ENCODE results near the gene MTTP. TPM values are rescaled to one million over a fixed set of nuclear protein-coding genes. Genes with fewer than 3 reads are reported as not detected.

MTTP gene
- total RNA-seq, 2 donors from 2014 or later = not detected

DNA sequence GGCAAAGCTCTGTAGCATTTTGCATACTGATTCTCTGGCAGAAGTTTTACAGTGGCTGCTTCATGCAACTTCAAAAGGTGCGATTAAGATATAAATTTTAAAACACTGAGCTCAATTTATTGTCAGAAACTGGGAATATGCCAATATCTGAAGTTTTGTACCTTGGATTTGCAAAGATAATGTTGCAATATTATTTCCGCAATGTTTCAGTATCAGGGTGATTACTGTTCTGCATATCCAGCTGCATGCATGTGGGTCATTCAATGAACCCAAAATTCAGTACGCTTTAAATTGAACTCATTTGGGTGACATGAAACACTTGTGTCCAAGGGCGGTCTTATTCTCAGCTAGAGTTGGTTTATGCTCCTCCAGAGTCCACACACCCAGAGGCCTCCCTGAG, 37.0 kb upstream of the MTTP start:
- TF ChIP-seq, protein P1, sequence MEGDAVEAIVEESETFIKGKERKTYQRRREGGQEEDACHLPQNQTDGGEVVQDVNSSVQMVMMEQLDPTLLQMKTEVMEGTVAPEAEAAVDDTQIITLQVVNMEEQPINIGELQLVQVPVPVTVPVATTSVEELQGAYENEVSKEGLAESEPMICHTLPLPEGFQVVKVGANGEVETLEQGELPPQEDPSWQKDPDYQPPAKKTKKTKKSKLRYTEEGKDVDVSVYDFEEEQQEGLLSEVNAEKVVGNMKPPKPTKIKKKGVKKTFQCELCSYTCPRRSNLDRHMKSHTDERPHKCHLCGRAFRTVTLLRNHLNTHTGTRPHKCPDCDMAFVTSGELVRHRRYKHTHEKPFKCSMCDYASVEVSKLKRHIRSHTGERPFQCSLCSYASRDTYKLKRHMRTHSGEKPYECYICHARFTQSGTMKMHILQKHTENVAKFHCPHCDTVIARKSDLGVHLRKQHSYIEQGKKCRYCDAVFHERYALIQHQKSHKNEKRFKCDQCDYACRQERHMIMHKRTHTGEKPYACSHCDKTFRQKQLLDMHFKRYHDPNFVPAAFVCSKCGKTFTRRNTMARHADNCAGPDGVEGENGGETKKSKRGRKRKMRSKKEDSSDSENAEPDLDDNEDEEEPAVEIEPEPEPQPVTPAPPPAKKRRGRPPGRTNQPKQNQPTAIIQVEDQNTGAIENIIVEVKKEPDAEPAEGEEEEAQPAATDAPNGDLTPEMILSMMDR (IDR thresholded peaks at IDR 0.05) = no peak
- DNase-seq (ENCODE audit: low spot score) = no peak
- no peak for ATAC-seq (ENCODE audit: insufficient number of reproducible peaks, low FRiP score, low read depth)
- Histone ChIP-seq H3K9me3 (no peaks in the 10 kb centered on the region), H3K27me3 (replicated peaks; ENCODE audit: insufficient read depth) (no peaks in the 10 kb centered on the region), H3K4me3 (no peak overlapping the region), H3K36me3 (no peaks in the 10 kb centered on the region), H3K4me1 (ENCODE audit: control insufficient read depth in 1 of 2, low read depth in 2 of 2) (no peaks in the 10 kb centered on the region), H3K27ac (no peak overlapping the region)

DNA sequence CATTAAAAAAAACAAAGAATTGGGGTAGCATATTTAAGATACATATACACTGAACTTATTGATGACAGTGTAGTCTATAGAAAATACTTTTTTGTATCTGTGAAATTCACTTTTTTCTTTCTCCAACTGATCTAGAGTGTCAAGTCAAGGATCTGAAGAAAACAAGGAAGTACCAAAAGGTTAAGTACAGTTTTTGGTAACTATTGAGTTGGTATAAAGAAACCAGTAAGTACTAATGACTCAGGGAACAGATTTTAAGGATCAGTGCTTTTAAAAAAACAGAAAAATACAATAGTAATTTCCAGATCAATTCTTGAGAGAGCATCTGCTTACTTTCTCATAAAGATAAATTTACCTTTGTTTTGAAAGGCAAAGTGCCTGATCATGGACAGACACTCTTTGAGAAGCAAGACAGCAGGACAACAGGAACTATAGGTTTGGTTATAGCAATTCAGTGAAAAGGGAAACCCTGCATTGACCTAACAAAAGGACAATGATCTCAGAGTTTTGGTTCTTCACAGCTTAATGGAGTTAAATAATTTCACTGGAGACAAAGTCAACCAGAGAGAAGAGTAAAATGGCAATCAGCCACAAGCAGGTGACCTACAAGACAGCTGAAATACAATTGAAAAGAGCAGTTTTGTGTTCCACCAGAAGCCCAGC, 34.2 kb upstream of the MTTP start:
- no peak overlapping the region for H3K4me3 ChIP-seq
- no peaks in the 10 kb centered on the region for H3K9me3 ChIP-seq
- TF ChIP-seq, protein P1 (IDR thresholded peaks at IDR 0.05) = no peak
- H3K27me3 ChIP-seq (replicated peaks; ENCODE audit: insufficient read depth) = no peaks in the 10 kb centered on the region
- no peak overlapping the region for H3K27ac ChIP-seq
- H3K36me3 ChIP-seq = no peaks in the 10 kb centered on the region
- DNase-seq (ENCODE audit: low spot score) (no peak), ATAC-seq (ENCODE audit: insufficient number of reproducible peaks, low FRiP score, low read depth) (no peak)
- no peaks in the 10 kb centered on the region for H3K4me1 ChIP-seq (ENCODE audit: control insufficient read depth in 1 of 2, low read depth in 2 of 2)

DNA sequence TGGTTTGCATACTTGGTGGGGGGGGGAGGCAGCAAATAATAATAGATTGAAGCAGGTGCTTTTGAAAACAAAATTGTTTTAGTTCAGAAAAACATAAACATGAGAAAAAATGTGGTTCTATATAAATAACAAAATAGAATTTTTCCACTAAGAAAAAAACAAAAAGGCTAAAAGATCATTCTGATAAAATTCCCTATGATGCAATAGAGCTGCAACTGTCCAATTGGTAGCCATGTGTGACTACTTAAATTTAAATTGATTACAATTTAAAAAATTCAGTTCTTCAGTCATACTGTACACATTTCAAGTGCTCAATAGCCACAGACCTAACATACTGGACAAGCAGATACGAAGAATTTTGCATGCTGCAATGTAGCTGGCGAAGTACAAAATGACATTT, 21.8 kb upstream of the MTTP start:
- no peaks in the 10 kb centered on the region for H3K27me3 ChIP-seq (replicated peaks; ENCODE audit: insufficient read depth)
- ATAC-seq (ENCODE audit: insufficient number of reproducible peaks, low FRiP score, low read depth) (no peak), DNase-seq (ENCODE audit: low spot score) (no peak)
- TF ChIP-seq, protein P1 (IDR thresholded peaks at IDR 0.05) = no peak
- no peak overlapping the region for H3K27ac ChIP-seq
- H3K36me3 ChIP-seq = peaks cover 9% of the 10 kb centered on the region
- no peaks in the 10 kb centered on the region for H3K4me1 ChIP-seq (ENCODE audit: control insufficient read depth in 1 of 2, low read depth in 2 of 2)
- no peak overlapping the region for H3K4me3 ChIP-seq
- no peaks in the 10 kb centered on the region for H3K9me3 ChIP-seq

DNA sequence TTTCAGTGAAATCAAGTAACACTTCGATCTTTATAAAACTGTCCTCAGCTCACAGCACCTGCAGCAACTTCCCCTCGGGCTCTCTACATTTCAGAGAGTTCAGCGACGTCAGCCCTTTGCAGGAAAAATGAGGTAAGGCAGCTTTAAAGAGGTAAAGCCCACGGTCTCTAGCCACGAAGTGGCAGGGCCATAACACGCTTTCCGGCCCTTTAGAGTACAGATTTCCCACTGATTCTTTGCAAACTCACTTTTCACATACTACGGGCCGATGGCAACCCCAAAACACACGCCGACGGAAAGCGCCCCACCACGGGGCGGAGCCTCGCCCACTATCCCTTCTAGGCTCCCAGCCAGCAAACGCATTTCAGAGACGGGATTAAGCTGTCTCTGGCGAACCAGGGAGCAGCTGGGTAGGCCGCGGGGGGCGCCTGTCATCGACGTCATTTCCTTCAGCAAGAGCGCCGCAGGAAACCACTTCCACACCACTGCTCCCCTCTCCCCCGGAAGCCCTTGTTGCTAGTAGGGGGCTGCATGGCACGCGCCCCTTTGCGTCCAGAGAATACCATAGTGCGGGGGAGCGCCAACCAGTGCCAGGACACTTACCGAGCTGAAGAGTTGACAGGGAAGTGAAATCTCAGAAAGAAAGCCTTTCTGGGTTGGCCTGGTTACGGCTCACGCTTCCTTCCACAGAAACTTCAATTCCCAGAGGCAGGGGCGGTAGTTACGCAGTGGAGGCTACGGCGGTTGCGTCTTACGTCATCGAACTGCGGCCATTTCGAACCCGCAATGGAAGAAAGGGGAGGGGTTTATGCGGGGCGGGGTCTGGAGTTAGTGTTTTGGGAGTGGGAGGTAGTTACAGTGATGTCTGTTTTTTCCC, 11.1 kb upstream of the MTTP start, which contains the start of gene TRMT10A:
Gene TRMT10A (minus strand): TSS at position 730 of the 877 bp plus-strand sequence. CDS start 4,701 bp downstream, outside the sequence.
- ATAC-seq (ENCODE audit: insufficient number of reproducible peaks, low FRiP score, low read depth) (peak; percentile 93), DNase-seq (ENCODE audit: low spot score) (peak; percentile 94)
- Histone ChIP-seq H3K4me3 (peak within 1 kb of the TSS; percentile 97), H3K27ac (peak within 1 kb of the TSS; percentile 91 to 99), H3K36me3 (no peaks in the 10 kb centered on the region), H3K4me1 (ENCODE audit: control insufficient read depth in 1 of 2, low read depth in 2 of 2) (peaks cover 8 to 15% of the 10 kb centered on the region in 2 donors), H3K9me3 (no peaks in the 10 kb centered on the region), H3K27me3 (replicated peaks; ENCODE audit: insufficient read depth) (no peaks in the 10 kb centered on the region)
- TF ChIP-seq, protein P1 (IDR thresholded peaks at IDR 0.05) = no peak

DNA sequence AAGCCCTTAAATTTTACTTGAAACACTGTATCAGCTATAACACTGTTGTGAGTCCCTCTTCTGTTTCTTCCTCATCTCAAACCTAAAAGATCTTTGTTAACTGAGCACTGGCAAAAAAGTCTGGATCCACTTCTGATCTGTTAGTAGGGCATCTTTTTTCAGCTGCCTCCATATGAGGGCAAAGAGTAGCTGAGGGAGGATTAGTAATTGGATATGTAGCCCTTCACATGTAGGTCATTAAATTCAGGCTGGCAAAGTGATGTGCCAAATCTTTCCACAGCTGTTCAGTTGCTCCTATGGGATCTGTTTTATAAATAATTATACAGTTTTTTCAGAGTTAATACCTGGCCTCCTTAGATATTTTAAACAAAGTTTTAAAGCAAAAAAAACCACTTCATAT, 9.7 kb upstream of the MTTP start:
- TF ChIP-seq, protein P1 (IDR thresholded peaks at IDR 0.05) = no peak
- no peaks in the 10 kb centered on the region for H3K27me3 ChIP-seq (replicated peaks; ENCODE audit: insufficient read depth)
- DNase-seq (ENCODE audit: low spot score) (no peak), ATAC-seq (ENCODE audit: insufficient number of reproducible peaks, low FRiP score, low read depth) (no peak)
- H3K27ac ChIP-seq = peak overlapping the region in 1 of 2 donors; percentile 99
- H3K4me3 ChIP-seq = no peak overlapping the region
- H3K36me3 ChIP-seq = no peaks in the 10 kb centered on the region
- peaks cover 8 to 15% of the 10 kb centered on the region in 2 donors for H3K4me1 ChIP-seq (ENCODE audit: control insufficient read depth in 1 of 2, low read depth in 2 of 2)
- H3K9me3 ChIP-seq = no peaks in the 10 kb centered on the region
